ENCODE measurements around the gene BLOC1S1.

Gene BLOC1S1

DNA sequence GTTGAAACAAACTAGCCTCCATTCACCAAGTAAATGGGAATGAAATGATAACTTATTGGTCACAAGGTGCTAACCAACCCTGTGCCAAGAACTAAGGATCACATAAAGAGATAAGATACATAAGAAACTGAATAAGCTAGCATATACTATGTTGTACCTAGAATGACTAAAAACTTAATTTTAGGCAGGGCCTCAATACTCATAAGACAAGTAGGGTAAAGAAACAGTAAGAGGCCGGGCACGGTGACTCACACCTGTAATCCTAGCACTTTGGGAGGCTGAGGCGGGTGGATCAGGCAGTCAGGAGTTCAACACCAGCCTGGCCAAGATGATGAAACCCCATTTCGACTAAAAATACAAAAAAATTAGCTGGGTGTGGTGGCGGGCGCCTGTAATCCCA, 44.8 kb downstream of the BLOC1S1 start:
- DNase-seq (ENCODE audit: low read depth in 1 of 2, low spot score in 1 of 2), result no peak
- in situ Hi-C loops (cut with HindIII; ENCODE audit: low pct_unique_long_range_greater_than_20kb, low sequenced_read_pairs), result no loop called here
- no peak for TF ChIP-seq JUND (IDR thresholded peaks at IDR 0.05; ENCODE audit: low read depth)

DNA sequence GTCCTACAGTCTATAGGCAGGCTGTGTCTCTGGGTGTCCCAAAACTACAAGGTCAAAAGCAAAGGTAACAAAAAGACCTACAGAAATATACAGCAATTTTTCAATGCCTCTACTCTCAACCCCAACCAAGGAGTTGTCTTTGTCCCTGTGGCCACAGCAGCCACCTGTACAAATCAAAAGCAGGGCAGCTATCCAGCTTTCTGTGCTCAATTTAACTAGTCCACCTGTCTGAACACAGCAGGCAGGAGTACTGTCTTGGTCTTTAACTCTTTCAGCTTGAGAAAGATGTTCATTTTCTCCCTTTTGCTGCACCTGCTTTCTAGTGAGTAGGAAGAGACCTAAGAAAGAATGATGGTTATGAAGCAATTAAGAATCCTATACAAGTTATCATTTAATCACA, 46.8 kb downstream of the BLOC1S1 start:
- TF ChIP-seq JUND (IDR thresholded peaks at IDR 0.05; ENCODE audit: low read depth), result no peak
- DNase-seq (ENCODE audit: low read depth in 1 of 2, low spot score in 1 of 2), result no peak
- in situ Hi-C loops (cut with HindIII; ENCODE audit: low pct_unique_long_range_greater_than_20kb, low sequenced_read_pairs), result no loop called here

DNA sequence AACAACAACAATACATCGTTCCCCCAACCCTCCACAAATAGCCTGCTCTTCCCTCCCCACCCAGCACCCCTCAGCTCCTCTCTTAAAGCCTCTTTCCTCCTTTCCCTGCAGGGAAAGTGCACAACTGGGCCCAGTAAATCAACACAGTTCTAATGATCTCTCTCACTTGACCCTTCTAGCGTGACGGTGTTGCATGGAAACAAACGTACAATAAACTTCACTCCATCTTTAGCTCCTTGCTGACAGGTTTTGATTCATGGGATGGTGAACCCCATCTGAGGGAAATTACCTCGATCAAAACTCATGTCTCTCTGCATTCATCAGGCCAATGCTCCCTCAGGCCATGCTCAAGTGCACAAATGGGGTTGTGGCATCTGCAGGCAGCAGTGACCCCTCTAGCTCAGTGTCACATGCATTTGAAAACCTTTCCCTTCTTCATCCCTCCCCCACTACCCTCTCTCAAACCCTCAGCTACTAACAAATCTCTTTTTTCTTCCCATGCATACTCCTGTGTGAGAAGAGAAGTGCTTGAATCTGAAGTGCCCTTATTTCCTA, 50.0 kb downstream of the BLOC1S1 start:
- no peak for TF ChIP-seq JUND (IDR thresholded peaks at IDR 0.05; ENCODE audit: low read depth)
- in situ Hi-C loops (cut with HindIII; ENCODE audit: low pct_unique_long_range_greater_than_20kb, low sequenced_read_pairs), result no loop called here

DNA sequence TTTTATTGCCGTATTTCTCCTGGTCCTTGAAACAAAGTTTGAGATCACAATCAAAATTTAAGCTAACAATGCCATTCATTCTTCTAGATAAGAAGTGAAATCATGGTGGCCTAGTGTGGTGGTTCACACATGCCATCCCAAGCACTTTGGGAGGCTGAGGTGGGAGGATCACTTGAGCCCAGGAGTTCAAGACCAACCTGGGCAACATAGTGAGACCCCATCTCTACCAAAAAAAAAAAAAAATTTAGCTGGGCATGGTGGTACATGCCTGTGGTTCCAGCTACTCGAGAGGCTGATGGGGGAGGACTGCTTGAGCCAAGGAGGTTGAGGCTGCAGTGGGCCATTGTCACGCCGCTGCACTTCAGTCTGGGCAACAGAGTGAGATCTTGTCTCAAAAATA, 51.3 kb downstream of the BLOC1S1 start:
- DNase-seq (ENCODE audit: low read depth in 1 of 2, low spot score in 1 of 2), result no peak
- TF ChIP-seq JUND (IDR thresholded peaks at IDR 0.05; ENCODE audit: low read depth), result no peak
- in situ Hi-C loops (cut with HindIII; ENCODE audit: low pct_unique_long_range_greater_than_20kb, low sequenced_read_pairs), result no loop called here

More for the DNA sequence above, 50.0 kb downstream of the BLOC1S1 start:
- no peak for DNase-seq (ENCODE audit: low read depth in 1 of 2, low spot score in 1 of 2)

Data from T47D (cell line).